Right renal cortex interstitium (tissue), 3 donors: Measurements from ENCODE around the gene CROCC. TPM values are rescaled to one million over a fixed set of nuclear protein-coding genes. Genes with fewer than 3 reads are reported as not detected.

ENCODE experiments used
- DNase-seq, 3 donors: peaks; one replicate each; pipeline ENCODE4 v3.0.0-alpha.2; 2013; ENCODE audit warnings: low read depth in 3 of 3, low spot score in 2 of 3
- polyA plus RNA-seq, 3 donors: library from polyadenylated mRNA; unstranded; fragments of 120-200 nt; gene quantifications; one replicate each; pipeline ENCODE4 v1.2.1, GENCODE V29; 2013; ENCODE audit not compliant: insufficient read length in 3 of 3

CROCC gene
- polyA plus RNA-seq, 3 donors: 21.4 to 27.8 (median 25.0) TPM

DNA sequence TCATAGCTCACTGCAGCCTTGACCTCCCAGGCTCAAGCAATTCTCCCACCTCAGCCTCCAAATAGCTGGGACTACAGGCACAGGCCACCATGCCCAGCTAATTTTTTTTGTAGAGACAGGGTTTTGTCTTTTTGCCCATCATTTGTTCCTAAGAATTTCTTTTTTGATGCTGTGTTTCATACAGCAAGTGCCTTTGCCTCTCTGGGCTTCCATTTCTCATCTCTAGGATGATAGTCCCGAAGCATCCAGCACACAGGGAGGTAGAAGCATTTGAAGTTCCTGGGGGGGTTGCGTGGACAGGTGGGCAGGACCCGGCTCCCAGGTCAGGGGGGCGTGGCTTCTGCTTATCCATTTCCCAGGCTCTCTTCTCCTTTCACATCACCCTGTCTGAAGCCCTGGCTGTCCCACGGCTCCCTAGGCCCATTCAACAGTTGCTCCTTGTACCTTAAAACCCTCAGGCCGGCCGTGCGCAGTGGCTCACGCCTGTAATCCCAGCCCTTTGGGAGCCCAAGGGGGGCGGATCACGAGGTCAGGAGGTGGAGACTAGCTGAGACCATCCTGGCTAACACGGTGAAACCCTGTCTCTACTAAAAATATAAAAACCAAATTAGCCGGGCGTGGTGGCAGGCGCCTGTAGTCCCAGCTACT lies 86.6 kb downstream of the CROCC start:
- DNase-seq: no peak

DNA sequence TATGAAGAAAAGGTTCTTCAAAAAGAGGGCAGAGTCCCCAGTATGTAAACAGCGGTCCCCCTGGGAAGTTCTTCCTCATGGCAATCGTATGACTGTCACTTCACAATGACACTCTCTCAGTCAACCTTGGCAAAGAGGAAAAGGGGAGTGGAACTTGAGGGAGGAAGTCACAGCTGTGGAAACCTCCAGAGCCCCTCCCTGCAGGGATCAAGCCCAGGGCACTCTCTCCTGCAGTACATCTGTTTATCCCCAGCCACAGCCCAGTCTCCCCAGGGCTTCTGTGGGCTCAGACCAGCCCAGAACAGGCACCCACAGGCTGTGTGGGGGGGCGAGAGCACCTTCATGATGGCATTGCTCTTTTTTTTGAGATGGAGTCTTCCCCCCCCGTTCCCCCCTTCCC lies 88.0 kb downstream of the CROCC start:
- DNase-seq: no peak

DNA sequence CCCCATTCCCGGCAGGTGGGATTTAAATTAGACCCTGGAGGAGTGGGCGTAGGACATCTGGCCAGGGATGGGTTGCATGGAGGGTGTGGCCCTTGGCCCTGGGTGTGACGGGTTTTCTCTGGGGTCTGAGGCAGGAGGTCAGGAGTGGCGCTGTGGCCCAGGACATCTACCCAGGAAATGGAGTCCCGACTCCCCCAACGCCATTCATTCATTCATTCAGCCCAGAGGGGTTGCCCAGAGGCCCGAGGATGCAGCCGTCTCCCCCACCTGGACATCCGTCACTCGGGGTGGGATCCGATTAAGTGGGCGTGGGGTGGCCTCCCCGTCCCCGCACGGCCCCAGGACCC lies 89.3 kb downstream of the CROCC start:
- DNase-seq: no peak

DNA sequence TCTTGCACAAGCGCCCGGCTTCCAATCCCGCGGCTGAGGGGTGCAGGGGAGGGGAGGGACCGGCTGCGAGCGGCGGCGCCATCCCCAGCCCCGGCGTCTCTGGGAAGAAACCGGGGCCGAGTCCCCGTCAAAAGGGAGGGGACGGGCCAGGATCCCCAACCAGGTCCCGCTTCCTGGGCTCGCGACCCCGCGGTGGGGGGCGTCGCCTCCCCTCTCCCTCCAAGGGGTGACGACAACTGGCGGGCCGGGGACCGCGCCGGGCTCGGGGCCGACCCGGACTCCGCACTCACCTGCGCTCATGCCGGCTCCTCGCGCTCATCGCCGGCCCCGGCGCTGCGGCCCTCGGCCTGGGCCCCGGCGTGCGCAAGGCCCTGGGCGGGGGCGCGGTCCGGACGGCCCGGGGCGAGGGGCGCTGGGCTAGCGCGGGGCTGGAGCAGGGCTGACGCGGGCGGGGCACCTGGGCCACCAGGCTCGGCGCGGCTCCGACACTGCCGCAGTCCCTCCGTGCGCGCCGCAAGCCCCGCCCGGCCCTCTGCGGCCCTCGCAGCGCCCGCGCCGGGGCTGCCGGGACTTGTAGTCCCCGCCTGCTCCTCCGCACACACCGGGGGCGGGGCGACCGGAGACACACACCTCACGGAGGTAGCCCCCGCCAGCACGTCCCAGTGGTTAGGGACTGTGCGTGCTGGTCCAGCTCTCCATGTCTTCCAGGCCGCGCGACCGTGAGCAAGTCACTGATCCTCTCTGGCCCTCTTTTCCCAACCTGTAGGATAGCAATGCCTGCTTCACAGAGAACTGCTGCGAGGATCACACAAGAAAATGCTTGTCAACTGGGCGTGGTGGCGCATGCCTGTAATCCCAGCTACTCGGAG lies 89.9 kb downstream of the CROCC start, which contains the start of gene ATP13A2:
Gene ATP13A2, minus strand, starts transcription at position 490 of the 869 bp plus-strand sequence. Its CDS starts 190 bp downstream, at position 300.
- peak; percentile 20 to 63 (median 48) for DNase-seq

DNA sequence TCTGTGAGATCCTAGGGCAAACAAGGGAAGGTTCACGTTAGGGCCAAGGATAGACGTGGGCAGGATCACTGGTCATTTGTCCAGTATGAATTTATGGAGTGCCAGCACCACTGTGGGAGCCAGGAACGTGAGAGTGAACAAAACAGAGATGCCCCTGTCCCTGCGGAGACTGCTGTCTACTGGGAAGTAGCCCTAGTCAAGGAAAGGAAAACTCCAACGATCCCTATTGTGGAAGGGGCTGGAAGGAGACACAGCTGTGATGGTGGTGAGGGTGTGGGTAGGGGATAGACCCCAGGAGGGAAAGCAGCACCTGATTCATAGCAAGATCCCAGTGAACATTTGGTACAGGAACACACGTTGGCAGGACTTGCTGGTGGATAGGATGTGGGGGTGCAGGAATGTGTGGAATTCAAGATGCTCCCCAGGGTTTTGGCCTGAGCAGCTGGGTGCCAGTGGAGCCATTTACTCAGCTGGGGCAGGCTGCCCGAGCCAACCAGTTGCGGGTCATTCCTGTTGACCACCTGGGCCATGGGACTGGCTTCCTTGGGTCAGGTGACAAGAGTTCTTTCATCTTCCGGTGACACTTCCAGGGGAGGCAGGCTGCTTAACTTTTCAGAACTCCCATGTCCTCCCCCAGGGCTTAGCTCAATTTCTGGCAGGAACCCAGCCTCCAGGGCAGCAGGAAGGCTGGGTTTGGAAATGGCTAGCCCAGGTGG lies 91.2 kb downstream of the CROCC start:
- DNase-seq: no peak

DNA sequence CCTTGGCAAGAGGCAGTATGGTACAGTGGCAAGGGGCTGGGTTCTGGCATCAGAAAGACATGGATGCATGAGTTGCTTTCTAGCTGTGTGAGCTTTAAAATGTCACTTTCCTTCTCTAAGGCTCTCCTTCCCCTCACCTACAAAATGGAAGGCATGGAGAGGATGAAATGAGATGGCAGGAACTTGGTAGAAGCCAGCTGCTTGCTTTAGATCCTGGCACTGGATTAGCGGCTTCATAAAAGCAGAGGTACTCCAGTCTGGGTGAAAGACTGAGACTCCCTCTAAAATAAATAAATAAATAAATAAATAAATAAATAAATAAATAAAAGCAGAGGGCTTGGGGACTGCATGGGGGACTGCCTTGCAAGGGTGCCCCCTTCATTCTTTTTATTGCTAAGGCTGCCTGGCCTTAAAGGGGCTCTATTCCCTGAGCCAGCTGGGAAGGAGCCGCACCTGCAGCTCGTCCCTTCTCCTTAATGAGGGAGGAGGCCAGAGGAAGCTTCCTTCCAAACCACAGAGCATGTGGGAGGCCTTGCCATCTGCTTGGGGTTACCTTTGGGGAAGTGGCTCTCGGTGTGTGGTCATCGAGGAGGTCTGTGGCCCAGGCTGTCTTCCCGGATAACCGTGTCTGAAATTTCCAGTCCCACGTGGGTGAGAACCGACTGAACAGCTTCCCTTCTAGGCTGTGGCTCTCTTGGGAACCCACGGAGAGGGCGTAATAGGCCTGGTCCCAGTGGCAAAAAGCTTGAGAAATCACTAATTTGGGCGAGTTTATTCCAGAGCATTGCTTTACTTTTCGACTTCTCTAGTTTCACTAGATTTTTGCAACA lies 92.0 kb downstream of the CROCC start:
- DNase-seq: no peak

DNA sequence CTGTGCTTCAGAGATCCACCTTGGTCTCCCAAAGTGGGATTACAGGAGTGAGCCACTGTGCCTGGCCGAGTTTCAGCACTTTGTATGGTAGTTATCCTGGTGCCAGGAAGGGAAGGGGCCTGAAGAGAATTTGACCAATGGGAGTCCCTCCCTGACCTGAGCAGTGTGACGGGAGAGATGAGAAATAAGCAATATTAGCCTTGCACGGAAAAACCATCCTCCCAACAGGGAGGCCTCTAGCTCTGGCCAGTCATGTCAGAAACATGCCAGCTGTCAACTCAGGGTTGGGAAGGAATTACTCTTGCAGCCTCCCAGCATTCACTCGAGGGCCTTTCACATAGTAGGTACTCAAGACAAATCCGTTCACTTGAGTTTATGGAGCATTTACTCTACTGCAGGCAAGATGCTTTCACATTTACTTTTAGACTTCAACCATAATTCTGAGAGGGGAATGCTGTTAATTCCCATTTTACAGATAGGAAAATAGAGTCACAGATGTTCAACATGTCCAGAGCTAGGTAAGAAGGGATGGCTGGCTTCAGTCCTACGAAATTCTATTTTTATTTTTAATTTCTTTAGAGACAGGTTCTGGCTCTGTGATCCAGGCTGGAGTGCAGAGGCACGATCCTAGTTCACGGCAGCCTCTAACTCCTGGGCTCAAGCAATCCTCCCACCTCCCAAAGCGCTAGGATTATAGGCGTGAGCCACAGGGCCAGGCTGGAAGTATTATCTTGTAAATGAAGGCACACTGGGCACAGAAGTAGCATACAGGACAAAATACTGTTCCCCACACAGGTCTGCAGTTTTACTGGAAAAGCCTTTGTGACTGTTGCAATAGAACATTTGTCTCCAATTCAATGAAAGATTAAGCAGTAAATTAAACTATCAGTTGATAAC lies 93.2 kb downstream of the CROCC start:
- DNase-seq: no peak

DNA sequence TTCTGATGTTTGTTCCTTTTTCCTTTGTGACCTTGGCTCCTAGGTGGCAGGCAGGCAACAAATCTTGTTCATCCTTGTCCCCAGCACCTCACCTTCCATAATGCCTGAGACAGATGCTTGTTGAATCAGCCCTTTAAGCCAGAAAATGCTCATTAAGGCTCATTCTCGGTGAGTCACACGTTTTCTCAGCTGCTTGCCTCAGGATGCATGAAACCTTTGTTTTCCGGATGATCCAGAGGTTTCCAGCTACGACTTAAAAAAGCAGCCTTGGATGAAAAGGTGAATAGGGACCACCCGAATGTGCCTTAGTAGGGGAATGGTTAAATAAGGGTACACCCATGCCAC lies 94.6 kb downstream of the CROCC start:
- DNase-seq: no peak

DNA sequence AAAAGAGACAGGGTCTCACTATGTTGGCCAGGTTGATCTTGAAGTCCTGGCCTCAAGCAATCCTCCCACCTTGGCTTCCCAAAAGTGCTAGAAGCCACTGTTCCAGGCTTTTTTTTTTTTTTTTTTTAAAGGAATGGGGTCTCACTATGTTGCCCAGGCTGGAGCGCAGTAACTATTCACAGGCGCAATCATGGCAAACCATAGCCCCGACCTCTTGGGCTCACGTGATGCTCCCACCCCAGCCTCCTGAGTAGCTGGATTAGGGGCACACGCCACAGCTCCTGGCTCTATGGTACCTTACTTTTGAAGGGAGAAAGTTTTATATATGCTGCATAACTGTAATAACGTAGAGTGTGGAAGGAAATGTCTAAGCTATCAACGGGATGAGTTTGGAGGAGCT lies 95.7 kb downstream of the CROCC start:
- DNase-seq: no peak

DNA sequence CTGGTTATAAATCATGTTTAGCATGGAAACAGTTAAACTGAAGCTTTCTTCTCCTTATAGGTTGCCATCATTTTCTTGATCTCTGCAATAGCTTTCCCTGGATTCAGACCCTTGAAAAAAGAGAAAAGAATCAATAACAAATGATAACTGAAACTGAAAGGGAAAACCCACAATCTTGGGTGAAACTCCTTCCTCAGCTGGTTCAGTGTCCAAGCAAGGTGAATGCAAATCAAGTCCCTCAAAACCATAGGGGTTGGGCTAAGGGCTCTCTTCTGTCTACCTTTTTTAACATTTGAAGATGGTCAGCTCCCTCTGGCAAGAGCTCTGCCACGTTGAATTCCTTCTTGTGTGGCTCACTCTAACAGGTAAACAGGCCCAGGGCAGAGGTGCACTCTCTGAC lies 97.1 kb downstream of the CROCC start:
- no peak for DNase-seq

DNA sequence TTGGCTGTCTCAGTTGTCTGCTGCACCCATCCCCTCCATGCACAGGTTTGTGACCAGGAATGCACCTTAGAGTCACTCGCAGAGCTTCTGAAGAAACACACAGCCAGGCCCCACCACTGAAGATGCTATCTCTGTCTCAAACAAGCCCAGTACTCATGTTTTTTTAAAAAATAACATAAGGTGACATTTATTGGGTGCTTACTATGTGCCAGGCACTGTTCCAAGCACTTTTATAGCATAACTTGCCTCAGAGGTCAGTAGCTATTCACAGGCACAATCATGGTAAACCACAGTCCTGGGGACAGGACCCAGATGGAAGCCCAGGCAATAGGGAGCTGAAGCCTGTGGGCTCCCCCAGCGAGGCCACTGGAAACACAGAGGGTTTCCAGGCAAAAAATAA lies 98.8 kb downstream of the CROCC start:
- DNase-seq: no peak

DNA sequence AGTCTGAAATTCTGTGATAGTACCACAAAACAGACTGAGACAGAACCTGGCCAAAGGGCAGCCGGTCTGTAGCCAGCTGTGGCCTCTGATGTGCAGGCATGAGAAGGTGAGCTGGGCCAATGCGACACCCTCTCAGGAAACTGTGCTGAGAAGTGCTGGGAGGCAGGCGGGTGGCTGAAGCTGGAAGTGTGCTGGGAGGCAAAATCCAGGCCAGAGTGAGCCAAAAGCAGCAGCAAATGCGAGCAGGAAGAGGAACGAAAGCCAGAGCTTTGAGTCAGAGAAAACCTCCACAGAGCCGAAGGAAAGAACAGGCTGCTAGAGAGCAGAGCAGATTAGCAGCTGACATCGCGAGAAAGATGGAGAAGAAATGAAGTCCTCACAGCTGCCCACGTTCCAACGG lies 100.2 kb downstream of the CROCC start:
- DNase-seq: no peak

Other genes starting within 250 kb of the CROCC start
- gene RNU1-4, start 181.4 kb upstream of the CROCC start, polyA plus RNA-seq: not detected
- gene RNU1-2, start 26.0 kb upstream of the CROCC start, polyA plus RNA-seq: not detected
- gene MFAP2, start 58.7 kb downstream of the CROCC start, polyA plus RNA-seq: 100 to 1,000 TPM; 182 to 186 (median 184) TPM
- 10 to 100 TPM; 26.3 to 30.4 (median 30.0) TPM for gene ATP13A2, start 90.0 kb downstream of the CROCC start, polyA plus RNA-seq
- 100 to 1,000 TPM; 173 to 191 (median 180) TPM for gene SDHB, start 132.1 kb downstream of the CROCC start, polyA plus RNA-seq
- gene PADI2, start 197.5 kb downstream of the CROCC start, polyA plus RNA-seq: 1 to 10 TPM; 2.3 to 2.6 (median 2.6) TPM